Stimulated activated CD8-positive, alpha-beta memory T cell treated with anti-CD3 and anti-CD28 coated beads, Interleukin-15, amount 100 ng/mL, for 48 hours (primary cell): ENCODE results near the gene VSTM2L.

Experiments used
- DNase-seq, 2 donors: peaks; one replicate each; pipeline ENCODE4 v3.0.0-alpha.2; 2020; ENCODE audit warnings: low read depth in 2 of 2

The VSTM2L gene

GRCh38 chr20:37968841-37969401 is 66.0 kb downstream of the VSTM2L start:
- DNase-seq, result no peak

- no peak for DNase-seq
Measured at GRCh38 chr20:37969949-37970855, 67.3 kb downstream of the VSTM2L start.

- no peak for DNase-seq
Measured at GRCh38 chr20:37970856-37971245, 67.9 kb downstream of the VSTM2L start.

- no peak for DNase-seq
Measured at GRCh38 chr20:37971561-37972127, 68.7 kb downstream of the VSTM2L start.

- DNase-seq, result no peak
Measured at GRCh38 chr20:37972256-37973058, 69.5 kb downstream of the VSTM2L start.

GRCh38 chr20:37973059-37973910 is 70.4 kb downstream of the VSTM2L start:
- no peak for DNase-seq

GRCh38 chr20:37976887-37977286 is 74.0 kb downstream of the VSTM2L start:
- no peak for DNase-seq

- DNase-seq, result no peak
Measured at GRCh38 chr20:37977338-37977737, 74.4 kb downstream of the VSTM2L start.

- DNase-seq, result no peak
Measured at GRCh38 chr20:37977786-37978185, 74.9 kb downstream of the VSTM2L start.

GRCh38 chr20:37979021-37979985 is 76.4 kb downstream of the VSTM2L start:
- DNase-seq, result no peak

GRCh38 chr20:37980383-37980782 is 77.5 kb downstream of the VSTM2L start:
- DNase-seq, result no peak

GRCh38 chr20:37980876-37981275 is 77.9 kb downstream of the VSTM2L start:
- DNase-seq, result no peak

- DNase-seq, result no peak
Measured at GRCh38 chr20:37981568-37981967, 78.6 kb downstream of the VSTM2L start.

- DNase-seq, result no peak
Measured at GRCh38 chr20:37983286-37983685, 80.4 kb downstream of the VSTM2L start.

GRCh38 chr20:37984018-37984785 is 81.3 kb downstream of the VSTM2L start:
- no peak for DNase-seq

GRCh38 chr20:37986044-37986858 is 83.3 kb downstream of the VSTM2L start:
- DNase-seq, result no peak

GRCh38 chr20:37986873-37987601 is 84.1 kb downstream of the VSTM2L start:
- no peak for DNase-seq
